ENCODE data around the gene IFI27. TPM values are rescaled to one million over a fixed set of nuclear protein-coding genes. Genes with fewer than 3 reads are reported as not detected.

Gene IFI27
- total RNA-seq, 1 experiment from 2014 or later: 2.6 TPM

DNA sequence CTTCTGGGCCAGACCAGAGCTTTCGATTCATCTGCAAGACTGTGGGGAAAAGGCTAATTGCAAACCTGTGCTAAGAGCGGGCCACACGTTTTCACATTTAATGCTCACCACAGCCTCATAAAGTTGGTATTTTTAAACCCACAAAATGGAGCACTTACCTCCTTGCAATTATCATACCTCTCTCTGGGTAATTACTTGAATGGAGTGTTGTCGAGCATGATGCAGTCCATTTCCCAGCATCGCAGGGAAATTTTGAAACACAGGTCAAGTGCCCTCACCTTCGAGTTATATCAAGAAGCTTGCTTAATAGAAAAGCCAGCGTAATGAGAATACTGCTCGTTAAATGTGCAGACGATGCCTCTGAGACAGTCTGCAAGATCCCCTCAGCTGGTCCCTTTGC is 27.7 kb downstream of the IFI27 start:
- no peaks in the 10 kb centered on the region for H3K27me3 ChIP-seq (replicated peaks; ENCODE audit: control insufficient read depth, insufficient read depth, low read length)
- CTCF ChIA-PET: interaction anchor here (0.6 to 1.5 kb wide), 2 partner anchors 39 to 102 kb away, joined by 4 to 5 read pairs; no protein-coding TSS in a partner anchor
- H3K4me3 ChIP-seq (ENCODE audit: low read depth, low read length): no peak overlapping the region
- Mint-ChIP-seq H3K27me3 (ENCODE audit: insufficient read depth, unreplicated experiment) (peaks cover 6% of the 10 kb centered on the region), H3K4me1 (ENCODE audit: low read depth, unreplicated experiment) (no peaks in the 10 kb centered on the region), H3K36me3 (ENCODE audit: insufficient read depth, unreplicated experiment) (no peaks in the 10 kb centered on the region), H3K27ac (ENCODE audit: unreplicated experiment) (no peak overlapping the region), H3K4me3 (ENCODE audit: unreplicated experiment) (no peak overlapping the region), H3K9me3 (ENCODE audit: unreplicated experiment) (peaks cover 13% of the 10 kb centered on the region)
- BruUV-seq (replicated peaks): no TSS peak
- H3K36me3 ChIP-seq (ENCODE audit: control insufficient read depth, insufficient read depth, low read length): no peaks in the 10 kb centered on the region
- no peaks in the 10 kb centered on the region for H3K9me3 ChIP-seq
- TF ChIP-seq, protein P1, sequence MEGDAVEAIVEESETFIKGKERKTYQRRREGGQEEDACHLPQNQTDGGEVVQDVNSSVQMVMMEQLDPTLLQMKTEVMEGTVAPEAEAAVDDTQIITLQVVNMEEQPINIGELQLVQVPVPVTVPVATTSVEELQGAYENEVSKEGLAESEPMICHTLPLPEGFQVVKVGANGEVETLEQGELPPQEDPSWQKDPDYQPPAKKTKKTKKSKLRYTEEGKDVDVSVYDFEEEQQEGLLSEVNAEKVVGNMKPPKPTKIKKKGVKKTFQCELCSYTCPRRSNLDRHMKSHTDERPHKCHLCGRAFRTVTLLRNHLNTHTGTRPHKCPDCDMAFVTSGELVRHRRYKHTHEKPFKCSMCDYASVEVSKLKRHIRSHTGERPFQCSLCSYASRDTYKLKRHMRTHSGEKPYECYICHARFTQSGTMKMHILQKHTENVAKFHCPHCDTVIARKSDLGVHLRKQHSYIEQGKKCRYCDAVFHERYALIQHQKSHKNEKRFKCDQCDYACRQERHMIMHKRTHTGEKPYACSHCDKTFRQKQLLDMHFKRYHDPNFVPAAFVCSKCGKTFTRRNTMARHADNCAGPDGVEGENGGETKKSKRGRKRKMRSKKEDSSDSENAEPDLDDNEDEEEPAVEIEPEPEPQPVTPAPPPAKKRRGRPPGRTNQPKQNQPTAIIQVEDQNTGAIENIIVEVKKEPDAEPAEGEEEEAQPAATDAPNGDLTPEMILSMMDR (IDR thresholded peaks at IDR 0.05; ENCODE audit: insufficient read depth in 1 of 2, low read depth in 1 of 2, low read length in 1 of 2, severe bottlenecking in 1 of 2, unreplicated experiment in 1 of 2): no peak
- H3K4me1 ChIP-seq: no peaks in the 10 kb centered on the region
- POLR2A ChIA-PET: no interaction called here
- intact Hi-C loops (cut with micrococcal nuclease; ENCODE audit: unreplicated experiment): loop anchor here (10.0 kb wide), 2 partner anchors 287 to 347 kb away; no protein-coding TSS in a partner anchor
- DNase-seq: no peak

DNA sequence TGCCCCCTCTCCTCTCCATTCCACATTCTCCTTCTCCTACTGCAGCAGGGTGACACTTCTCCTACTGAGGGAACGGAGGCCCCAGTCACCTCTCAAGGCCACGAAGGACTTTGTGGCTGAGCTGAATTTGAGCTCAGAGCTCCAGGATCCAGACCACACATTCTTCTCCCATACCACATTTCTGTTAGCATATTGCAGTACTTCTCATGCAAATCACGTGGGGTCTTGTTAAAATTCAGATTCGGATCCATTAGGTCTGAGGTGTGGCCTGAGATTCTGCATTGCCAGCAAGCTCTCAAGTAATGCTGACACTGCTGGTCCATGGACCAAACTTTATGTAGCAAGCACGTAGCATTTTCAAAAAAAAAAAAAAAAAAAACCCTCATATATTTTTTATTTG is 28.5 kb downstream of the IFI27 start:
- H3K27me3 Mint-ChIP-seq (ENCODE audit: insufficient read depth, unreplicated experiment): peaks cover 6% of the 10 kb centered on the region
- ChIA-PET POLR2A (no interaction called here), CTCF (interaction anchor here (0.7 to 1.5 kb wide), 2 partner anchors 17 to 103 kb away, joined by 5 to 6 read pairs; no protein-coding TSS in a partner anchor)
- intact Hi-C loops (cut with micrococcal nuclease; ENCODE audit: unreplicated experiment): loop anchor here (10.0 kb wide), 2 partner anchors 286 to 346 kb away; no protein-coding TSS in a partner anchor
- DNase-seq: no peak
- no peak overlapping the region for H3K4me3 Mint-ChIP-seq (ENCODE audit: unreplicated experiment)
- H3K9me3 ChIP-seq: no peaks in the 10 kb centered on the region
- BruUV-seq (replicated peaks): no TSS peak
- H3K4me1 ChIP-seq: no peaks in the 10 kb centered on the region
- H3K36me3 ChIP-seq (ENCODE audit: control insufficient read depth, insufficient read depth, low read length): no peaks in the 10 kb centered on the region
- no peaks in the 10 kb centered on the region for H3K36me3 Mint-ChIP-seq (ENCODE audit: insufficient read depth, unreplicated experiment)
- no peaks in the 10 kb centered on the region for H3K27me3 ChIP-seq (replicated peaks; ENCODE audit: control insufficient read depth, insufficient read depth, low read length)
- peaks cover 13% of the 10 kb centered on the region for H3K9me3 Mint-ChIP-seq (ENCODE audit: unreplicated experiment)
- TF ChIP-seq, protein P1 (IDR thresholded peaks at IDR 0.05; ENCODE audit: insufficient read depth in 1 of 2, low read depth in 1 of 2, low read length in 1 of 2, severe bottlenecking in 1 of 2, unreplicated experiment in 1 of 2): no peak
- no peak overlapping the region for H3K27ac Mint-ChIP-seq (ENCODE audit: unreplicated experiment)
- H3K4me1 Mint-ChIP-seq (ENCODE audit: low read depth, unreplicated experiment): no peaks in the 10 kb centered on the region
- H3K4me3 ChIP-seq (ENCODE audit: low read depth, low read length): no peak overlapping the region

DNA sequence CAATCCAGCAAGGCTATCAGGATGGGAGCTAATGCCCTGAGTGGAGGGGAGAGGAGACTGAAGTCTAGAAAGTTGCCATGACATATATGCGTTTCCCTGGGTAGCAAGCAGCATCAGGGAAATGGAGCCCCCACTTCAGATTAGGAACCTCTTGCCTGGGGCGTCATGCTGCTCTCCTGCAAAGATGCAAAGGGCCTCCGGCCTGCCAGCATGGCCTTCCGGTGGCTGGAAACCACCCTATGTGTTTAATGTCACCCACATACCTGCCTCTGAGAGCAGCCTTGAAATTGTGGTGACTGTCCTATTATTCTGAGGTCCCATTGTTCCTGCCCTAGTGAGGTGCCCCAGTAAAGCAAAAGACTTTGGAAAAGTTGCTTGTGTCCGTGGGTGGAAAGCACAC is 28.9 kb downstream of the IFI27 start:
- Mint-ChIP-seq H3K9me3 (ENCODE audit: unreplicated experiment) (peaks cover 13% of the 10 kb centered on the region), H3K4me1 (ENCODE audit: low read depth, unreplicated experiment) (no peaks in the 10 kb centered on the region), H3K4me3 (ENCODE audit: unreplicated experiment) (no peak overlapping the region), H3K36me3 (ENCODE audit: insufficient read depth, unreplicated experiment) (no peaks in the 10 kb centered on the region), H3K27ac (ENCODE audit: unreplicated experiment) (no peak overlapping the region), H3K27me3 (ENCODE audit: insufficient read depth, unreplicated experiment) (peaks cover 6% of the 10 kb centered on the region)
- no peaks in the 10 kb centered on the region for H3K4me1 ChIP-seq
- H3K27me3 ChIP-seq (replicated peaks; ENCODE audit: control insufficient read depth, insufficient read depth, low read length): no peaks in the 10 kb centered on the region
- CTCF ChIA-PET: interaction anchor here (0.7 to 1.5 kb wide), 2 partner anchors 17 to 103 kb away, joined by 5 to 6 read pairs; no protein-coding TSS in a partner anchor
- BruUV-seq (replicated peaks): no TSS peak
- TF ChIP-seq, protein P1 (IDR thresholded peaks at IDR 0.05; ENCODE audit: insufficient read depth in 1 of 2, low read depth in 1 of 2, low read length in 1 of 2, severe bottlenecking in 1 of 2, unreplicated experiment in 1 of 2): no peak
- H3K36me3 ChIP-seq (ENCODE audit: control insufficient read depth, insufficient read depth, low read length): no peaks in the 10 kb centered on the region
- H3K4me3 ChIP-seq (ENCODE audit: low read depth, low read length): no peak overlapping the region
- H3K9me3 ChIP-seq: no peaks in the 10 kb centered on the region
- POLR2A ChIA-PET: no interaction called here
- no peak for DNase-seq
- intact Hi-C loops (cut with micrococcal nuclease; ENCODE audit: unreplicated experiment): loop anchor here (10.0 kb wide), 2 partner anchors 285 to 345 kb away; no protein-coding TSS in a partner anchor

Measured in Caco-2 (cell line).